NB4 (cell line): ENCODE measurements around the gene MYB.

Source experiments
- DNase-seq: peaks from one replicate; pipeline ENCODE4 v3.0.0; 2010; ENCODE audit warnings: low read depth
- H3K4me3 ChIP-seq: one replicate; pipeline ENCODE4 v1.5.1; 2011; ENCODE audit warnings: mild to moderate bottlenecking, low read depth, low read length, moderate library complexity
- MYC ChIP-seq: IDR thresholded peaks from 2 replicates; pipeline ENCODE4 v1.6.1; 2011; ENCODE audit warnings: low read depth, low read length
- POLR2A ChIP-seq: IDR thresholded peaks from 2 replicates; pipeline ENCODE4 v1.6.1; 2011; ENCODE audit warnings: mild to moderate bottlenecking; ENCODE audit not compliant: insufficient read length; ENCODE audit errors: extremely low read depth
- TF ChIP-seq, protein P1 (sequence below): IDR thresholded peaks from one replicate; pipeline ENCODE4 v1.5.1; 2012; ENCODE audit warnings: low read depth, low read length
- TF ChIP-seq, protein P2 (sequence below): IDR thresholded peaks from 2 replicates; pipeline ENCODE4 v1.6.1; 2011; ENCODE audit warnings: low read depth, low read length

MYB gene

DNA sequence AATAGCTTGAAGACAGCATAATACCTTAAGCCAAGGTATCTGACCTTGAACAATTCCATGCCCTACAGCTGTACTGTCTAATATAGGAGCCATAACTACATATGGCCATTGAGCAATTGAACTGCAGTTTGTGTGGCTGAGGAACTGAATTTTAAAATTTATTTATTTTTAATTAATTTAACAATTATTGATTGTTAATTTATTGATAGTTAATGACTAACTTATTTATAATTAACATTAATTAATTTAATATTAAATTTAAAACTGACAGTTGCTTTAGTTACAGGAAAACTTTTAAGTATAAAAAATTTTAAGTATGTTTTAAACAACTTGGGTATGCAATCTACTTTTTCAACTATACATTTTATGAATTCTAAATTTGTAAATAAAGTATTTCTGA is 12.3 kb upstream of the MYB start:
- DNase-seq = no peak
- no peak for TF ChIP-seq MYC
- TF ChIP-seq, protein P1, sequence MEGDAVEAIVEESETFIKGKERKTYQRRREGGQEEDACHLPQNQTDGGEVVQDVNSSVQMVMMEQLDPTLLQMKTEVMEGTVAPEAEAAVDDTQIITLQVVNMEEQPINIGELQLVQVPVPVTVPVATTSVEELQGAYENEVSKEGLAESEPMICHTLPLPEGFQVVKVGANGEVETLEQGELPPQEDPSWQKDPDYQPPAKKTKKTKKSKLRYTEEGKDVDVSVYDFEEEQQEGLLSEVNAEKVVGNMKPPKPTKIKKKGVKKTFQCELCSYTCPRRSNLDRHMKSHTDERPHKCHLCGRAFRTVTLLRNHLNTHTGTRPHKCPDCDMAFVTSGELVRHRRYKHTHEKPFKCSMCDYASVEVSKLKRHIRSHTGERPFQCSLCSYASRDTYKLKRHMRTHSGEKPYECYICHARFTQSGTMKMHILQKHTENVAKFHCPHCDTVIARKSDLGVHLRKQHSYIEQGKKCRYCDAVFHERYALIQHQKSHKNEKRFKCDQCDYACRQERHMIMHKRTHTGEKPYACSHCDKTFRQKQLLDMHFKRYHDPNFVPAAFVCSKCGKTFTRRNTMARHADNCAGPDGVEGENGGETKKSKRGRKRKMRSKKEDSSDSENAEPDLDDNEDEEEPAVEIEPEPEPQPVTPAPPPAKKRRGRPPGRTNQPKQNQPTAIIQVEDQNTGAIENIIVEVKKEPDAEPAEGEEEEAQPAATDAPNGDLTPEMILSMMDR = no peak
- TF ChIP-seq, protein P2, sequence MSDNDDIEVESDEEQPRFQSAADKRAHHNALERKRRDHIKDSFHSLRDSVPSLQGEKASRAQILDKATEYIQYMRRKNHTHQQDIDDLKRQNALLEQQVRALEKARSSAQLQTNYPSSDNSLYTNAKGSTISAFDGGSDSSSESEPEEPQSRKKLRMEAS = no peak
- TF ChIP-seq POLR2A = no peak
- H3K4me3 ChIP-seq = no peak overlapping the region

DNA sequence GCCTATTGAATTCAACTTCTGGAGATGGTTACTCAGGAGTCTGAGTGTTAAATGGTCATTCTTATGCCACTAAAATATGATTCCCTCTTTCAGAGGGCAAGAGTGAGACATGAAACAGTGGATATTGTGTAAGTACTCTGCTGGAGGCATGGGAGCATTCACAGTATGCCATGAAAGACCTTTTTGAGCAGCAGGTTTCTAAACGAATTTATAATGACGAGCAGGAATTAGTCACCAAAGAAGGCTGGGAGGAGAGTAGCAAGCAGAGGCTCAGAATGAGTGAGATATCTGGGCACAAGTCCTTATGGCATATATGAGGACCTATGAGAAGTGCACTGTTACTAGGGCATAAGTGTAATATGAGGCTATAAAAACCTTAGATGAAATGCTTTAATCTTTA is 10.9 kb upstream of the MYB start:
- TF ChIP-seq POLR2A = no peak
- TF ChIP-seq, protein P2 = no peak
- TF ChIP-seq, protein P1 = no peak
- no peak for TF ChIP-seq MYC
- H3K4me3 ChIP-seq = no peak overlapping the region
- DNase-seq = no peak

GRCh38 chr6:135170849-135171248 is 10.3 kb upstream of the MYB start:
- DNase-seq = no peak
- TF ChIP-seq, protein P1 = no peak
- TF ChIP-seq MYC (no peak), POLR2A (no peak)
- TF ChIP-seq, protein P2 = no peak

GRCh38 chr6:135173242-135173988 is 7.7 kb upstream of the MYB start:
- H3K4me3 ChIP-seq = no peak overlapping the region
- DNase-seq = no peak
- TF ChIP-seq POLR2A = no peak
- TF ChIP-seq, protein P2 = no peak
- no peak for TF ChIP-seq MYC
- TF ChIP-seq, protein P1 = no peak

More at GRCh38 chr6:135170849-135171248, 10.3 kb upstream of the MYB start:
- no peak overlapping the region for H3K4me3 ChIP-seq

DNA sequence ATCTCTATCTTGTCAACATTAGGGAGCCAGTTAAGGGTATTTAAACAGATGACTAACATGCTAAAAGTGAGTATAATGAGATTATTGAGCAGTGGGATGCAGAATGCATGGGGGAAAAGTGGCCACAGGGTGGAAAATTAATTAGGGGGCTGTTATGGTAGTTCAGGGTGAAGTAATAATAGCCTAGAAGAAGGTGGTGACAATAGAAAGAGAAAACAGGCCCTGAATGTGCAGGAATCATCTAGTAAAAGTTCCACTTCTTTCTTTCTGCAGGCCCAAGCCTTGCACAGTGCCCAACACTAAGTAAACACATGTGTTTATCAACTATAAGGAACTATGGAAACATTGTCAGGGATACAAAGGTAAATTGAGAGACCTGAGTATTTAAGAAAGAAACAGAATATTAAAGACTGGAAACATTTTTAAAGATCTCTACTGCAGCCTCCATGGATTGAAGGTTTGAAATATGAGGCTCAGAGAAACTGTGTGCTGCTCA is 7.1 kb upstream of the MYB start:
- H3K4me3 ChIP-seq = no peak overlapping the region
- no peak for DNase-seq
- TF ChIP-seq MYC (no peak), POLR2A (no peak)
- TF ChIP-seq, protein P2 = no peak
- TF ChIP-seq, protein P1 = no peak
